CD14-positive monocyte (primary cell): Measurements from ENCODE around the gene ABHD17C. TPM values are rescaled to one million over a fixed set of nuclear protein-coding genes. Genes with fewer than 3 reads are reported as not detected.

ENCODE experiments used
- DNase-seq, 3 donors: peaks; one replicate each; pipeline ENCODE4 v3.0.0-alpha.2; 2011 to 2022
- H2AFZ ChIP-seq: 2 replicates; pipeline ENCODE4 v1.6.0; 2012; ENCODE audit warnings: mild to moderate bottlenecking, low read depth, low read length, inconsistent platforms; ENCODE audit not compliant: insufficient read depth, poor library complexity, severe bottlenecking
- H3K27ac ChIP-seq, 2 donors: 1 replicate in 1 of 2; 2 replicates in 1 of 2; pipeline ENCODE4 v1.5.1; 2012 to 2013; ENCODE audit warnings: low read length in 2 of 2, control low read depth in 1 of 2, inconsistent platforms in 1 of 2, low read depth in 1 of 2, mild to moderate bottlenecking in 1 of 2
- H3K27me3 ChIP-seq, 2 donors: one replicate each; pipeline versions ENCODE4 v1.6.0 to v1.6.1; 2011 to 2013; ENCODE audit warnings: low read length in 2 of 2; ENCODE audit not compliant: control insufficient read depth in 2 of 2, insufficient read depth in 2 of 2
- H3K36me3 ChIP-seq, 2 donors: replicated peaks in 1 of 2; 1 replicate in 1 of 2; 2 replicates in 1 of 2; pipeline versions ENCODE4 v1.5.1 to v1.6.1; 2012 to 2013; ENCODE audit warnings: low read length in 2 of 2, control low read depth in 1 of 2, inconsistent platforms in 1 of 2, mild to moderate bottlenecking in 1 of 2; ENCODE audit not compliant: insufficient read depth in 2 of 2, control insufficient read depth in 1 of 2
- H3K4me1 ChIP-seq, 2 donors: 1 replicate in 1 of 2; 2 replicates in 1 of 2; pipeline versions ENCODE4 v1.5.1 to v1.6.1; 2012 to 2013; ENCODE audit warnings: low read length in 2 of 2, control low read depth in 1 of 2, inconsistent platforms in 1 of 2, mild to moderate bottlenecking in 1 of 2, moderate library complexity in 1 of 2; ENCODE audit not compliant: insufficient read depth in 2 of 2, control insufficient read depth in 1 of 2
- H3K4me2 ChIP-seq: replicated peaks from 2 replicates; pipeline ENCODE3; 2012; ENCODE audit warnings: low read length, moderate library complexity, mild to moderate bottlenecking; ENCODE audit not compliant: poor library complexity, severe bottlenecking; ENCODE audit errors: extremely low read depth
- H3K4me3 ChIP-seq, 3 experiments: fragments of 200-600 bp in 1 of 3; sonication (generic) in 1 of 3; replicated peaks in 1 of 3; 1 replicate in 2 of 3; 2 replicates in 1 of 3; pipeline ENCODE4 v1.5.1; 2011 to 2013; ENCODE audit warnings: low read length in 3 of 3, mild to moderate bottlenecking in 3 of 3, control low read depth in 2 of 3, low read depth in 2 of 3, inconsistent platforms in 1 of 3, moderate library complexity in 1 of 3
- H3K79me2 ChIP-seq: 2 replicates; pipeline ENCODE4 v1.6.0; 2012; ENCODE audit warnings: mild to moderate bottlenecking, control low read depth, inconsistent platforms, low read length, moderate library complexity; ENCODE audit not compliant: insufficient read depth
- H3K9ac ChIP-seq: 2 replicates; pipeline ENCODE4 v1.6.0; 2017; ENCODE audit warnings: low read length, mild to moderate bottlenecking; ENCODE audit not compliant: insufficient read depth, poor library complexity, severe bottlenecking
- H3K9me3 ChIP-seq, 2 donors: replicated peaks in 1 of 2; 1 replicate in 1 of 2; 2 replicates in 1 of 2; pipeline versions ENCODE4 v1.5.1 to v1.6.1; 2012 to 2013; ENCODE audit warnings: low read length in 2 of 2, control low read depth in 1 of 2; ENCODE audit not compliant: control insufficient read depth in 1 of 2, insufficient read depth in 1 of 2
- H4K20me1 ChIP-seq: 2 replicates; pipeline ENCODE4 v1.6.0; 2012; ENCODE audit warnings: mild to moderate bottlenecking, low read length, control low read depth, moderate library complexity; ENCODE audit not compliant: insufficient read depth
- H3K27ac Mint-ChIP-seq, 7 donors: one replicate each; pipeline ENCODE4 v1.8.0; 2020; ENCODE audit warnings: mild to moderate bottlenecking in 7 of 7, mixed read lengths in 7 of 7, moderate library complexity in 6 of 7, inconsistent platforms in 2 of 7
- H3K27me3 Mint-ChIP-seq, 3 donors: one replicate each; pipeline ENCODE4 v1.8.0; 2021 to 2022; ENCODE audit warnings: low read depth in 3 of 3, mild to moderate bottlenecking in 3 of 3, mixed read lengths in 3 of 3, moderate library complexity in 3 of 3, inconsistent platforms in 1 of 3
- H3K36me3 Mint-ChIP-seq, 2 donors: one replicate each; pipeline ENCODE4 v1.8.0; 2020; ENCODE audit warnings: mixed read lengths in 2 of 2, inconsistent platforms in 1 of 2, mild to moderate bottlenecking in 1 of 2
- H3K4me1 Mint-ChIP-seq: one replicate; pipeline ENCODE4 v1.8.0; 2020; ENCODE audit warnings: mild to moderate bottlenecking, mixed read lengths
- H3K4me3 Mint-ChIP-seq, 2 donors: one replicate each; pipeline ENCODE4 v1.8.0; 2020; ENCODE audit warnings: mild to moderate bottlenecking in 2 of 2, mixed read lengths in 2 of 2, moderate library complexity in 1 of 2
- H3K9me3 Mint-ChIP-seq, 7 donors: one replicate each; pipeline ENCODE4 v1.8.0; 2020 to 2022; ENCODE audit warnings: mixed read lengths in 7 of 7, mild to moderate bottlenecking in 6 of 7, moderate library complexity in 6 of 7, inconsistent platforms in 2 of 7
- CTCF ChIP-seq: fragments of 200-600 bp; IDR thresholded peaks from one replicate; pipeline ENCODE4 v1.8.0; 2022; ENCODE audit warnings: antibody characterized with exemption, mild to moderate bottlenecking
- WGBS: methylation state at CpG from one replicate; pipeline ENCODE4 v1.1.5; 2013; ENCODE audit warnings: missing lambda C conversion rate; ENCODE audit not compliant: insufficient coverage; 5-methylcytosine and 5-hydroxymethylcytosine counted together
- intact Hi-C, 2 donors: fragments of 100-400 bp; cut with micrococcal nuclease; formaldehyde crosslinking; loops; one replicate each; pipeline versions ENCODE4 v1.15.0 to v1.15.1; 2023
- polyA plus RNA-seq, 3 donors: library from polyadenylated mRNA; depleted of rRNA in 1 of 3; unstranded in 2 of 3; stranded (reverse) in 1 of 3; fragments of 300-500 nt in 2 of 3; fragments of >200 nt in 1 of 3; fragmentation: Illumina TruSeq in 2 of 3; gene quantifications; 1 replicate in 2 of 3; 2 replicates in 1 of 3; pipeline ENCODE4 v1.2.3, GENCODE V29; 2012 to 2021

The ABHD17C gene
- polyA plus RNA-seq, 3 donors: 0.48 to 0.76 (median 0.68) TPM

GRCh38 chr15:80654299-80654698 lies 40.8 kb upstream of the ABHD17C start:
- intact Hi-C loops: no loop called here
- H3K9me3 Mint-ChIP-seq: peaks cover 5 to 27% (median 11%) of the 10 kb centered on the region in 7 donors
- H3K4me3 ChIP-seq: no peak overlapping the region

GRCh38 chr15:80659375-80659774 lies 35.7 kb upstream of the ABHD17C start:
- intact Hi-C loops: no loop called here
- no peak overlapping the region for H2AFZ ChIP-seq
- H3K4me3 ChIP-seq: no peak overlapping the region
- Mint-ChIP-seq H3K27ac (no peak overlapping the region), H3K36me3 (no peaks in the 10 kb centered on the region), H3K9me3 (peaks cover 0 to 4% (median 0%) of the 10 kb centered on the region in 7 donors), H3K4me1 (peaks cover 6% of the 10 kb centered on the region), H3K4me3 (no peak overlapping the region), H3K27me3 (peaks cover 0 to 2% (median 1%) of the 10 kb centered on the region in 3 donors)
- no CpG with 5 or more reads among the region's 1 CpG for WGBS
- no peaks in the 10 kb centered on the region for H3K27me3 ChIP-seq
- no peaks in the 10 kb centered on the region for H4K20me1 ChIP-seq
- no peaks in the 10 kb centered on the region for H3K9me3 ChIP-seq
- H3K9ac ChIP-seq: no peak overlapping the region
- no peaks in the 10 kb centered on the region for H3K4me1 ChIP-seq
- no peaks in the 10 kb centered on the region for H3K36me3 ChIP-seq
- no peak for DNase-seq
- no peak overlapping the region for H3K4me2 ChIP-seq
- no peak for TF ChIP-seq CTCF
- H3K27ac ChIP-seq: no peak overlapping the region
- H3K79me2 ChIP-seq: no peaks in the 10 kb centered on the region

More at GRCh38 chr15:80654299-80654698, 40.8 kb upstream of the ABHD17C start:
- no peak overlapping the region for H3K9ac ChIP-seq
- peaks cover 2% of the 10 kb centered on the region for H3K4me1 Mint-ChIP-seq
- H3K4me1 ChIP-seq: no peaks in the 10 kb centered on the region
- peaks cover 0 to 3% of the 10 kb centered on the region in 2 donors for H3K36me3 Mint-ChIP-seq
- no peaks in the 10 kb centered on the region for H3K27me3 Mint-ChIP-seq
- peaks cover 5 to 9% of the 10 kb centered on the region in 2 donors for H3K9me3 ChIP-seq
- no peaks in the 10 kb centered on the region for H3K36me3 ChIP-seq
- no peak overlapping the region for H3K27ac ChIP-seq
- no peaks in the 10 kb centered on the region for H3K79me2 ChIP-seq
- no peak overlapping the region for H3K4me2 ChIP-seq
- no CpG with 5 or more reads among the region's 1 CpG for WGBS
- H3K4me3 Mint-ChIP-seq: no peak overlapping the region
- no peak for TF ChIP-seq CTCF
- H3K27ac Mint-ChIP-seq: no peak overlapping the region
- H2AFZ ChIP-seq: no peak overlapping the region
- H4K20me1 ChIP-seq: no peaks in the 10 kb centered on the region
- no peak for DNase-seq
- no peaks in the 10 kb centered on the region for H3K27me3 ChIP-seq
